Eye (tissue), 1 donor: Measurements from ENCODE around the gene ZZZ3.
A peak's percentile ranks its signal among the peaks of the same experiment; 100 is the strongest.
"Not testable (repeated sequence)": the region's sequence is repeated elsewhere in the genome, so short reads cannot be mapped to it uniquely, and the experiment has no call there.

Experiments
- DNase-seq: peaks from one replicate; pipeline ENCODE4 v3.0.0-alpha.2; 2015

Gene ZZZ3

GRCh38 chr1:77668924-77669449 is 13.5 kb downstream of the ZZZ3 start:
- DNase-seq = no peak

- DNase-seq = peak; percentile 35
Observed at GRCh38 chr1:77664939-77665516, 17.4 kb downstream of the ZZZ3 start.

DNA sequence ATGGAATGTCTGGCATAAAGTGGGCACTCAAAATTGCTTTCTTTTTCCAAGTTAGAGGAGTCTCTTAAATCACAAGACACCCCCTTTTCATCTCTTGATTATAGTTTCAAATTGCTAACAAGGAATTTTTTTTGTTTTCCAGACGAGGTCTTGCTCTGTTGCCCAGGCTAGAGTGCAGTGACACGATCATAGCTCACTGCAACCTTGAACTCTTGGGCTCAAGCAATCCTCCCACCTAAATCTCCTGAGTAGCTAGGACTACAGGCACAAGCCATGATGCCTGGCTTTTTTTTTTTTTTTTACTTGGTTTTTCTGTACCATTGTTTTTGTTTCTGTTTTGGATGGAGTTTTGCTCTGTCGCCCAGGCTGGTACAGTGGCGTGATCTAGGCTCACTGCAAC is 20.8 kb downstream of the ZZZ3 start:
- DNase-seq = no peak

DNA sequence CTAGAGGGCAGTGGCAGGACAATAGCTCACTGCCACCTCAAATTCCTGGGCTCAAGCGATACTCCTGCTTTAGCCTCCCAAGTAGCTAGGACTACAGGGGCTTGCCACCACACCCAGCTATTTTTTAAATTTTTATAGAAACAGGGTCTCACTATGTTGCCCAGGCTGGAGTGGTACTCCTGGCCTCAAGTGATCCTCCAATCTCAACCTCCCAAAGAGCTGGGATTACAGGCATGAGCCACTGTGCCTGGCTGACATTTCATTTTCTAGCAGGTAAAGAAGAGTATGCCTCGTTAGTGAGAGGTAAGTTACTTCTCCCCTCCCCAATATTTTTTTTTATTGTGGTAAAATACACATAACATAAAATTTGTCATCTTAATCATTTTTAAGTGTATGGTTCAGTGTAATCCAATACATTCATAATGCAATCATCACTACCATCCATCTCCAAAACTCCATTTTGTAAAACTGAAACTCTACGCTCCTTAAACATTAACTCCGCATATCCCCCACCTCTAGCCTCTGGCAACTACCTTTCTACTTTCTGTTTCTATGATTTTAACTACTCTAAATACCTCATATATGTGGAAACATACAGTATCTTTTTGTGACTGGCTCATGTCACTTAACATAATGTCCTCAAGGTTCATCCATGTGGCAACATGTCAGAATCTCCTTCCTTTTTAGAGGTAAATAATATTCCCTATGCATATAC is 22.4 kb downstream of the ZZZ3 start:
- DNase-seq = no peak

DNA sequence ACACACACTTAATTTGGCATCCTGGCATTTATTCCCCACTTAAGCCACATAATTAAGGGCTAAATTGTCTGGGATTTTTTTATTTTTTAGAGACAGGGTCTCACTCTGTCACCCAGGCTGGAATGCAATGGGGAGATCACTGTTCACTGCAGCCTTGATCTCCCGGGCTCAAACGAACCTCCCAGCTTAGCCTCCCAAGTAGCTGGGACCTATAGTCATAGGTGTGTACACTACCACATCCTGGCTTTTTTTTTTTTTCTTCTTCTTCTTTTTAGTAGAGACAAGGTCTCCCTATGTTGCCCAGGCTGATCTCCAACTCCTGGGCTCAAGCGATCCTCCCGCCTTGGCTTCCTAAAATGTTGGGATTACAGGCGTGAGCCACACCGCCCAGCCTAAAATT is 24.2 kb downstream of the ZZZ3 start:
- DNase-seq = no peak

DNA sequence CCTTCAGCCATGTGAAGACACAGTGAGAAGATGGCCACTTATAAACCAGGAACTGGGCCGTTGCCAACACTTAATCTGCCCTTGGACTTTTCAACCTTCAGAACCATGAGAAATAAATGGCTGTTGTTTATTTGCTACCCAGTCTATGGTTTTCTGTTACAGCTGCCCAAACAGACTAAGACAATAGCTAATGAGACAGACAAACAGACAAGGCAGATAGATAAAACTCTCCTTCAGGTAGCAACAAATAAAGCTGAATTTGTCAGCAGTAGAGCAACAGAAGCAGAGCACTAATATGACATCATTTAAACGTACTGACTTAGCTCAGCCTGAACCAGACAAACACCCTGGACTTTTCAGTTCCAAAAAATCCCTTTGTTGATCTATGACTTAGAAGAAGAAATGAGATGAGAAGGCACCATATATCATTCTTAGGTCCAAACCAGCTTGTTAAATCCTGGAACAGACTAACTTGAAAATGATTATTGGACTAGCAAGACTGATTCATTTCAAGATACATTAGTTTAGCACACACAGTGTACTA is 27.0 kb downstream of the ZZZ3 start:
- peak; percentile 11 for DNase-seq

DNA sequence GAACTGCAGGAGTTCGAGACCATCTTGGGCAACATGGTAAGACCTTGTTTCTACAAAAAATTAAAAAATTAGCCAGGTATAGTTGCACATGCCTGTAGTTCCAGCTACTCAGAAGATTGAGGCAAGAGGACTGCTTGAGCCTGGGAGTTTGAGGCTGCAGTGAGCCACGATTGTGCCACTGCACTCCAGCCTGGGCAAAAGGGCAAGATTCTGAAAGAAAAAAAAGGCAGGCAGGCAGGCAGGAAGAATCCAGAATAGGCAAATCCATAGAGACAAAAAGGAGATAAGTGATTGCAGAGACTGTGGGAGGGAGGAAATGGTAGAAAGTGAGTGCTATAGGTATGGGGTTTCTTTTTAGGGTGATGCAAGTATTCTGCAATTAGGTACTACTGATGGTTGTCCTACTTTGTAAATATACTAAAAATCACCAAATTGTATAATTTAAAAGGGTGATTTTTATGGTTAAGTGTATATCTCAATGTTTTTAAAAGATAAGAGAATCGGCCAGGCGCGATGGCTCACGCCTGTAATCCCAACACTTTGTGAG is 29.4 kb downstream of the ZZZ3 start:
- no peak for DNase-seq

GRCh38 chr1:77652268-77652667 is 30.2 kb downstream of the ZZZ3 start:
- DNase-seq = peak; percentile 18

GRCh38 chr1:77649127-77649526 is 33.3 kb downstream of the ZZZ3 start:
- DNase-seq = no peak

GRCh38 chr1:77646224-77646623 is 36.2 kb downstream of the ZZZ3 start:
- DNase-seq = not testable (repeated sequence)

DNA sequence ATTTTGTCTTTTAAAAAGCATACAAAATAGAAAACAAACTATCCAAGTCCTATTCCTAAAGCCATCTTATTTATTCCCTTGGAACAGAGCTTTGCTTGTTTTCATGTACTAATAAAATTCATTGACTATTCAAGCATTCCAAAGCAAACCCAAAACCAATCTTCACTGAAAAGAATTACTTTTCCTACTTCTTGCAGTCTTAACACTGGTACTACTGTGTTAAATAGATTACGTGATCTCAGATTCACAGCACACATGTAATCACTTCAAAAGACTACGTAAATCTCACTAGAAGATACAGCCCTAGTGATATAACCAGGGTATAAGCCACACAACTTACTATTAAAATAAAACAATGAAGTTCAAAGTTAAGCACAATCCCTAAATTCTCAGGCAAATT is 39.0 kb downstream of the ZZZ3 start:
- DNase-seq = no peak

DNA sequence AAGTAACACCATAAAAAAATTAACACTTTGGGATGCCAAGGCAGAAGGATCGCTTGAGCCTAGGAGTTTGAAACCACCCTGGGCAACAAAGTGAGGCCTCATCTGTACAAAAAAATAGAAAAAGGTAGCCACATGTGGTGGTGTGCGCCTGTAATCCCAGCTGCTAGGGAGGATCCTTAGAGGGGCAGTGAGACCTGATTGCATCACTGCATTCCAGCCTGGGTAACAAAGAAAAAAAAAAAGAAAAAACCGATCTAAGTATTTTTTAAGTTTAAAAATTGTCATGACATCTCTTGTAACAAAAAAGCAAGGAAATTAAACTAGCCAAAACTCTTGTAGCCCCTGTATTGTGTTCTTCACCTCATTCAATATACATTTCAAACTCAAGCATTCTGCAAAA is 39.5 kb downstream of the ZZZ3 start:
- no peak for DNase-seq

DNA sequence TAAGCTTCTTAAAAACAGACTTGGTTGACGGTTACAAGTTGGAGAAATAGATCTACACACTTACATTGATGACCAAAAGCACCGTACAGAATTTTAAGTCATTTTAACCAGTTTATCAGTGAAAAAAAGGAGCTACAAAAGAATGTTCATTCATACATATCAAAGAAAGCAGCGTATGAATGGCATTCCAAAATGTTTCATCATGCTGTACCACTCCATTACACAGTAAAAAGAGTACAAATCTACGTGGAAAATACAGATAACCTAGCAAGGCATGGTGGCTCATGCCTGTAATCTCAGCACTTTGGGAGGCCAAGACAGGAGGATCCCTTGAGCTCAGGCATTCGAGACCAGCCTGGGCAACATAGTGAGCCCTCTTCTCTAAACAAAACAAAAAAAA is 40.3 kb downstream of the ZZZ3 start:
- DNase-seq = no peak

- DNase-seq = no peak
Observed at GRCh38 chr1:77639557-77640069, 42.8 kb downstream of the ZZZ3 start.

DNA sequence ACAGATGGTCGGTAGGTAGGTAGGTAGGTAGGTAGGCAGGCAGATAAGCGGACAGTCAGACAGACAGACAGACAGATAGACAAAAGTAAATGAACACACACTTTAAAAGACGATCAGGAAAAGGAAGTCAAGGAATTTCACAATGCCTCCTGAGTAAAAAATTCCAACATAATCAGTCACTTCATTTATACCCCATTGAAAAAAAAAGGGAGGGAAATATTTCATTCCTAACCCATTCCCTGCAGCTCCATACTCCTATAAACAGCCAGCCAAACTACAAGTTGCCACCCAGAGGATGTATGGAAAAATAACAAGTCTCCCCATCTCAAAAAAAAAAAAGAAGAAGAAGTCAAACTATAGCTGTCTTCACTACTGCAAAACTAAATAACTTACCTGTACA is 43.4 kb downstream of the ZZZ3 start:
- no peak for DNase-seq

GRCh38 chr1:77636864-77637263 is 45.6 kb downstream of the ZZZ3 start:
- no peak for DNase-seq
